GM19035 (cell line): Measurements from ENCODE around the gene PRKCD.
"Not testable (repeated sequence)": the region's sequence is repeated elsewhere in the genome, so short reads cannot be mapped to it uniquely, and the experiment has no call there.

ENCODE experiments used
- ATAC-seq: cut with Tn5 transposase; IDR thresholded peaks from one replicate; pipeline ENCODE4 v1.9.1; 2021; ENCODE audit not compliant: unreplicated experiment

PRKCD gene

DNA sequence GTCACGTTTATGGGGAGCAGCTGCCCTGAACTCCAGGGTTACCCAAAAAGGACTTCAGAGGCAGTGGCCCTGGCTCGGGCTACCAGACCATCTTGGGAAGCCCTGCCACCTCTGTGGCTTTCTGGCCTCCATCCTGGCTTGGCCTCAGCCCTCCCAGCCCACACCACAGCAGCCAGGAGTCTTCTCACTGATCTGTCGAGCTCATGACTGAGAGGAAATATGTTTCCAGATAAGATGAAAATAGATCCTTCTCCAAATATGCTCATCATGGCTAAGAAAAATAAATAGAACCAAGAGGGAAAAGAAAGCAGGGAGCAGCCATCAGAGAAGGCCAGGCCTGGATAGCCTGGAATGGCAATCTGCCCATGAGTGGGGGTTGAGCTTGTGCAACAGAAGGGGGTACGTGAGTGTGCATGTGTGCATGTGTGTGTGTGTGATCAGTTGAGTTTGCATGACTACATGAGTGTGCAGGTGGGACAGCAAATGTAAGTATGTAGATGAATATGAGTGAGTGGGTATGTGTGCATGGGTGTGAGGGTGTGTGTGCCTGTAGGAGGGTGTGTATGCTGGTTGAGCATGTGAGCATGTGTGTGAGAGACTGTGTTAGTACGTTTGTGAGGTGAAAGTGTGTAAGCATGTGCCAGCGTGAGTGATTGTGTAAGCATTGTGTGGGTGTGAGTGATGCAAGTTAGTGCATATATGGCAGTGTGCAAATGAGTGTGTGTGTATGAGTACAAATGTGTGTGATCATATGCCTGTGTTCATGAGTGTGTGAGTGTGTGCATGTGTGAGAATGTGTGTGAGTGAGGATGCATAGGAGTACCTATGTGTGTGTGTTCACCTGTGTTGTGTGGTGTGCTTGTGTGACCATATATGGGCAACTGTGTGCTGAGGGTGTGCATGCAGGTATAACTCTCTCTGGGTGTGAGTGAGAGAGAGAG lies 20.8 kb upstream of the PRKCD start:
- ATAC-seq: no peak

DNA sequence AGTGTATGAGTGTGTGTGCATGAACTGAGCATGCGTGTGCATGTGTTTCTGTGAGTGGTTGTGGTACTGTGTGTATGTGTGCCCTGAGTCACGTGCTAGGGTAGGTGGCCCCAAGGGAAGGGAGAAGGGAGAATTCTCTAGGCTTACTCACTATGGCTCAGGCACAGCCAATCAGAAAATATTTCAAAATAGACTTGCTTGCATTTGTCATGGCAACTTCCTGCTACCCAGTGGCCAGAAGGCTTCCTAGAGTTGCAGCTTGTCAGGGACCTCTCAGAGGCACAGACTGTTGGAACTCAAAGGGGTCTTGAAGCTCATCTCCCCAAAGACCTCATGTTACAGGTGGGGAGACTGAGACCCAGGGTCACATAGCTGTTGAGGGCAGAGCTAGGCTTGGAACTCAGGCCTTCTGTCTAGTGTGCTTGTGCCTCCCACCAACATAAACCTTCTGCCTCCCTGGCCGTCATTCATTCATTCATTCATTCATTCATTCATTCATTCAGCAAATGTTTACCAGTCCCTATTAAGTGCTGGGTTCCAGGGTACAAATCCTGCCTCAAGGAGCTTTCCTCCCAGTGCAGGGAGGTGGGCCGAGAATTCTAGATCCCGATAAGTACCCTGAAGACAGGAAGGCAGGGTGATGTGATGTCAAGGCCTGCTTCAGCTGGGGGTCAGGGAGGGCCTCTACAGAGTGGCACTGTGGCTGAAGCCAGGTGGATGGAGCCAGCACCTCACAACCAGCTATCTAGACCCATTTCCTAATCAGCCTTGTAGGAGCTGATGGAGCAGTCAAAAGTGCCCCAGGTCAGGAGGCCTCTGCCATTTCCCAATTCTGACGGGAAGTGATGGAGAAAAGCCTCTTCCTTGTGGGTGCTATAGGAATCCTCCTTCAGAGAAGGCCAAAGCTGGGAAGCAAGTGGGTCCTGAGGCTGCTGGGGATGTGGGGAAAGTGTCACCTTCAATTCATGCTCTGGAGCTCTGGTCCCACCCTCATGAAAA lies 19.9 kb upstream of the PRKCD start:
- ATAC-seq: no peak

DNA sequence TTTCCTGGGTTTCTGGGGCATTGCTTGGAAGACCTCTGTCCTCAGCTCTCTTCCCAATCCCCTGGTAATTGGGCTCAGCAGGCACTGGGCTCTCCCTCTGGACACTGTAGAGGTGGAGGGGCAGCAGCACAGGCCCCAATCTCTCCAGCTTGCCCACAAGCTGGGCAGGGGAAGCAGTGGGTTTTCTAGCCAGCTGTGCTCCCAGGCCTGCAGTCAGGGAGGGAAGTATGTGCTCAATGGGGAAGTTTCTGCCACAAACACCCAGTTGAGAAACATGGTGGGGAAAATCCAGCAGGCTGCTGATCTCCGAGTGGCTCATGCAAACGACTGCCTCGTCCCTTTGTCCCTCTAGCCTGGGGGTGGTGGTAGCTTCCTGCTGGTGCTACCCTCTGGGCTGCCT lies 18.0 kb upstream of the PRKCD start:
- ATAC-seq: no peak

DNA sequence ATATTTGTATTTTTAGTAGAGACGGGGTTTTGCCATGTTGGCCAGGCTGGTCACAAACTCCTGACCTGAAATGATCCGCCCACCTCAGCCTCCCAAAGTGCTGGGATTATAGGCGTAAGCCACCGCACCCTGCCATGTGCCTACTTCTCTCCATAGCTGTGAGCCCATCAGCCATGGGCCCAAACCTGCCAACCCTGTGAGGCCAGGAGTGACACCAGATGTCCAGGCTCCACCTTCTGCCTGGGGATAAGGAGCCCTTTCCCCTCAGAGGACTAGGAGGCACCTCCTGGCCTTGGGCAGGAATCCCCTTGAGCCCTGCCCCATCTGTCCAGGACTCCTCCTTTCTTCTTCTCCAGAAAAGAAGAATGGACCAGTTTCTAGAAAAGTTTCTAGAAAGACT lies 16.6 kb upstream of the PRKCD start:
- no peak for ATAC-seq

DNA sequence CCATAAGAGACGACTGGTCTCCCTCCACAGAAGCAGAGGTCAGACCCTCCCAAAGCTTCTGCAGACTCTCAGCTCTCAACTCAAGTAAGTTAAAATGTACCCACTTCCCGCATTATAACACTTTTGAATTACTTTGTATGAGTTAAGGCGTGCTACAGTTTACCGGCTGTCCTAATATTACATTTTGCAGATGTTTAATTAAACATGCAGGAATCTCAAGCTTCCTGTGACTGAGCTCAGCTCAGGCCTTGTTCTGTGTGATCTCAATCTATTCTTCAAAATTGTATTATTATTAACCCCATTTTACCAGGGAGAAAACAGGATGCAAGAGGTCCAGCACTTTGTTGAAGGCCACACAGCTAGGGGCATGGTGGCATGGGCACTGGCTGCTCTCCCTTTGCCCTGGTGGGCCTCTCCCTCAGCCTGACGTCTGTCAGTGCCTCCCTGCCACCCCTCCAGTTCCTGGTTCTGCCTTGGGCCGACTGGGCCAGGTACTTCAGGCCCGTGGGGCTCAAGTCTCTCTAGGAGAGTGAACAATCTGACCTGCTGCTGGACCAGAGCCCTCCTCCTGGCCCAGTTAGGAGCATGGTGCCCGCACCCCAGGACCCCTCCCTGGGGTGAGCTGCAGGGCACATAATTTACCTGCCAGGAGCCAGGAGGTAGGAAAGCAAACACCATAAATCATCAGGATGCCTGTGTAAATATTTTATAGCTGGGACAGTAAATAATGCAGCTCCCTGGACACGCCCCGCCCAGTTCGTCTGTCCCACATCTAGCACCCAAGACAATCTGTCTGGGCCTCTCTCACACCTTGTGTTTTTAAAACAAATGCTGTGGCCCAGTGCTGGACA lies 15.9 kb upstream of the PRKCD start:
- ATAC-seq: no peak

DNA sequence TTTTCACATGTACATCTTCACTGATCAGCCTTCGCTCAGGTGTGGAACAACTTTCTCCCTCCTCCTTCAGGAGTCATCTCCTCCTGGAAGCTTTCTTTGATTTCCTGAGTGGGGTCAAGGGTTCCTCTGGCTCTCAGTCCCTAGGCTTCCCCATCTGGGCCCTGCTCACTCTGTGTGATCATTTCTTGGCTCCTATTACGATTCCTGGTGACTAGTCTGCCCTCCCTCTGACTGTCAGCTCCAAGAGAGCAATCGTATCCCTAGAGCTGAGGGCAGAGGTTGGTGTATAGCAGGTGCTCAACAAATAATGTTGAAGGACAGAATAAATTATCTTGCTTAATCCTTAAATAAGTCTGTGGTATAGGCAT lies 15.3 kb upstream of the PRKCD start:
- ATAC-seq: no peak

DNA sequence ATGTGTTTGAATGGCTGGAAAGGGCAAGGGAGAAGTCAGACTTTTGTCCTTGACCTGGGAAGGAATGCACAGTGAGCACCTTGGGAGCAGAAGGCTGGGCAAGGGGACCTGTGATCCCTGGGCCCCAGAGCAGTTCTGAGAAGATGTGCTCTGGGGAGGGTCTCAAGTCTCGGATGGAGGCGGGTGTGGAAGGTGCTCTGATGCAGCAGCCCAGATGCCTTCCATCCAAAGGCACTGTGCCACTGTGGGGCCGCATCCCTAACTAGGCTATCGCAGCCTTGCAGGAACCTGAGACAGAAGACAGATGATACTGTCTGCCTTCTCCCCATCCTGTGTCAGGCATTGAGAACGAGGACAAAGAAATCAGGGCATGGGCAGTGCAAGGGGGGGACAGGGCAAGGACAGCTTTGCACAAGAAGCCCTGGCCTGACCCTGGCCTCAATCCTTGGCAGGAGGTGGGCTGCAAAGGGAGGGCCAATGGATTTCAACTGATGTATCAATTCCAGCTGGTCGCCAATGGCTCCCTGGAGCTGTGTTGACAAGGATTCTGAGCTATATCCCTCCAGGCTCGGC lies 14.6 kb upstream of the PRKCD start:
- ATAC-seq: no peak

DNA sequence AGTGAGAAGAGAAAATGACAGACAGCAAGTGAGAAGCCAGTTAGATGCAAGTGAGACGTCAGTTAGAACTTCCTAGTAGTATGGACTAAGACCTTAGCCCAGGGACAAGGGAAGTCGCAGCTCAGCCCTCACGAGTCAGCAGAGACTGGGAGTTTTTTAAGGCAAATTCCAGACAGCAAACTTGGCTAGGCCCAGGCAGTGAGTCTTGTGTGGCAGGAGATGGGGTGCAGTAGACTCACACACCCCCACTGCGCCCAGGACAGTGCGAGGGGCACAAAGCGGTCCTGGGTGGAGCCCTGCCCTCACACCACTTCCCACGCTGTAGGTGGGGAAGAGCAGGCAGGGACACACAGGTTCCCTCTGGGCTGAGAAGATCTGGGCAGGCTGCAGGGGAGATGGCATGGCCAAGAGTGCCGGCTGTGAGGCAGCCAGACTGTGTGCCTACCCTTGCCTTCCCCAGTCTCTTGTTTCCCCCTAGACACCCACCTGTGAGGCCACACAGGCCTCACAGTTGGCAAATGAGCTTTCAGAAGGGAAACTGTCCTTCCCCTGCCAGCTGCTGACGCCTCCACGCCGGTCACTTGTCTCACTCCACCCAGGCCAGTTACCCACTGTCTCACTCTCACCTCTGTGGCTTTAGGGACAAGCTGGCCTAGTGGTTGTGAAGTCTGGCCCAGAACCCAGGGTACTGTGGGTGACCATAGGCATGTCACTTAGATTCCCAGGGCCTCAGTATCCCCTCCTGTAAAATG lies 13.7 kb upstream of the PRKCD start:
- no peak for ATAC-seq

DNA sequence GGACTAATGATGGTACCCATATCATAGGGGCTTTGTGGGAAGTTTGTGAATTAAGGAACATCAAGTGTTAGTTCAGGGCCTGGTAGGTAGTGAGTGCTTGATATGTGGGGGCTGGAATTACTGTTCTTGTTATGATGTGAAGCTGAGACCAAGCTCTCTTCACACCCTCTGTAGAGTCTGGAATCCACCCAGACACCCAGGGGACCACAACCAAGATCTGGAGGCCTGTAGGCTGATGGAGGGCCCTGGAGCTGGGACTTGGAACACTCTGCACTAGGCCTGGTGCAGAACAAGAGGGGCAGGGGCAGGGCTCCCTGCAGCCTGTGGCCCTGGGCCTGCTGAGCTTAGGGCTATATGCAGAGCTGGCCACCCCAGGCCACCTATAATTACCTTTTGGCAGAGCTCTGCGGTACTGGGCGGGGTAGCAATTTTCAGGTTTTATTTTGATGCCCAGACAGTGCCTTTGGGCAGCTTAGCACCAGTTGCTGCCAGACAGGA lies 13.1 kb upstream of the PRKCD start:
- ATAC-seq: no peak

DNA sequence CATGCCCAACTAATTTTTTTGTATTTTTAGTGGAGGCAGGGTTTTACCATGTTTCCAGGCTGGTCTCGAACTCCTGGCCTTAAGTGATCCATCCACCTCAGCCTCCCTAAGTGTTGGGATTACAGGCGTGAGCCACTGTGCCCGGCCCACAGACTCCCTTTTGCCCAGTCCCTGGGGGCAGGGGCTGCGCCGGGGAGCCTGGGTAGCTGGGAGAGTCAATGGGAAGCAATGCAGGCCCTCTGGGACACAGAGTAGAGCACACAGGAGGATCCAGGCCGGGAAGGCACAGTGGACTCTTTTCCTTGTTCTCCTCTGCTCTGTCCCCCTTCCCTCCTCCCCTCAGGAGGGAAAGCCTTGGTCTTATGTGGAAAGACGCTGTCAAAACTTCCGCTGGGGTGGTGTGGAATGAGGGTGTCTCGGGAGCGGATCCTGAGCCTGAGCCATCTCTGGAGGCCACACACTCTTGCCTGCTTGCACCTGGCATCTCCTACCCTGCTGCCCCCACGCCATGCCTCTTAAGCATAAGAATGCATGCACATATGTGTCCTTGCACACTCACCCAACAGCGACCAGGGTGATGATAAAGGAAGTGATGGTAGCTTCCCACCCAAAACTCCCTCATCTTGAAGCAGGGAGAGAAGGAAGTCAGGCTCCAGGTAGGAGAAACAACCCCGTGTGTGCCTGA lies 11.9 kb upstream of the PRKCD start:
- ATAC-seq: no peak

DNA sequence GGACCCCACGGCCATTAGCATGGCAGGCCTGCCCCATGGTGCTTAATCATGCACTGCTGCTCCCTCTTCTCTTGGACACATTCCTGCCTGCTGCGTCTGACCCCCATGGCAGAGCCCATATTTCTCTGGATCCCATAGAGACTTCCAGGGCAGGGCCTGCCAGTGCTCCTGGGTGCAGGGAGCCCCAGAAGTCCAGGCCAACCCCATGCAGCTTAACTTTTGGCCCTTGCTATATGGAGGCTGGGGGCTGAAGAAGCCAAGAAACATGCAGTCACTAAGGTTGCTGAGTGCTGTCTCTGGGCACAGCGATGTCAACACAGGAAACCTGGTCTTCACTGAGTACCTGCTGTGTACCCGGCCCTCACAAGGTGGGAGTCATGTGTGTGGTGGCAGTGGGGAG lies 11.3 kb upstream of the PRKCD start:
- no peak for ATAC-seq

DNA sequence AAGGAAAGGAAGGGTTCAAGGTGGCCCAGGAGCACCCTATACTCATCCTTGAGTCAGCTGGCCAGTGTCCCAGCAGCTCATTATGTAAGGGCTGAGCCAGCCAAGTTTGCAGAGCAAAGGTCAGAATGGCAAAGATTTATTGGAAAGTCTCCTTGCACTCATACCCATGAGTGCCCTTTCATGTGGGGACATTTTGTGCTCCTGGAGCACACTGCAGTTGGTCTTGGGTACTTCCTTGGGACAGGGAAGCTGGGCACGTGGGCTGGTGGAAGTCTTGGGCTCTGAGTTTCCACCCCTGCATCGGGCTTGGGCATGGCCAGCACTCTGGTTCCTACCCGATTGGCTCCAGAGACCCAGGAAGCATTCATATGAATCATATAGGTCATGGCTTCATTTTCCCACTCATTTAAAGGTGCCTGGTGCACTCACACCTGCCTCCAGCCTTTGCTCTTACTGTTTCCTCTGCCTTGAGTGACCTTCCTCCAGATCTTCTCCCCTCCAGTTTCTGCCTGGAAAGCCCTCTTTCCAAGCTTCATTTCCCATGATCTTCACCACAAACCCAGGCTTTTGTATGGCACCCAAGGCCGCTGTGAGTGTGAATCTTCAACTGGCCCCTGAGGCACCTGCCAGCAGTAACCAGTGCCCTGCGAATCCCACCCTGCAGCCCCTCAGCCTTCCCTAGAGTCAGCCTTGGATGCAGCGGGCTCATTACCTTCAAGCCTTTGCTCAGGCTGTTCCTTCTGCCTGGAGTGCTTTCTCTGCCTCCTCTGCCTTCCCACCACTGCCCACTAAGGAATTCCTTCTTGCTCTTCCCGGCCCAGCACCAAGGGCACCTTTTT lies 10.5 kb upstream of the PRKCD start:
- no peak for ATAC-seq

DNA sequence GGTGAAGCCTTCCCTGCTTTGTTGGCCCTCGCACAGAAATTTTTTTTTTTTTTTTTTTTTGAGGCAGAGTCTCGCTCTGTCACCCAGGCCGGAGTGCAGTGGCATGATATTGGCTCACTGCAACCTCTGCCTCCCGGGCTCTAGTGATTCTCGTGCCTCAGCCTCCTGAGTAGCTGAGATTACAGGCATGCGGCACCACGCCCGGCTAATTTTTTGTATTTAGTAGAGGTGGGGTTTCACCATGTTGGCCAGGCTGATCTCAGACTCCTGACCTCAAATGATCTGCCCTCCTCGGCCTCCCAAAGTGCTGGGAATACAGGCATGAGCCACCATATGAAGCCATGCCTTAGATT lies 9.9 kb upstream of the PRKCD start:
- not testable (repeated sequence) for ATAC-seq

DNA sequence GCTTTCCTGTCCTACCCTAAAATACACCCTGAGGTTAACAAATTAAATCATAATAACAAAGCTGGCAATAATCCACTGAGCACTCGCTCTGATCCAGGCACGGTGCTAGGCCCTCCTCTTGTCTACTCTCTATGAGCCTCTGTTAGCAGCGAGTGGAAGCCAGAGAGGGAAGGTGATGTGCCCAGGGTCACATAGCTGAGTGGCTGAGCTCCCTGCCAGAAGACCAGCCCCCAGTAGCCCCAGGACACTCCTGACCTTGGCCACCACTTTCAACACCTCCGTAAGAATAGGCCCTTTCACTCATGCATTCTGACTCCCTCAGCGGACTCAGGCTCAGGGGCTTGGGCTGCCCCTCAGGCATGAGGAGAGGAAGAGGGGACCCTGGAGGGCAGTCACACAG lies 9.5 kb upstream of the PRKCD start:
- no peak for ATAC-seq

DNA sequence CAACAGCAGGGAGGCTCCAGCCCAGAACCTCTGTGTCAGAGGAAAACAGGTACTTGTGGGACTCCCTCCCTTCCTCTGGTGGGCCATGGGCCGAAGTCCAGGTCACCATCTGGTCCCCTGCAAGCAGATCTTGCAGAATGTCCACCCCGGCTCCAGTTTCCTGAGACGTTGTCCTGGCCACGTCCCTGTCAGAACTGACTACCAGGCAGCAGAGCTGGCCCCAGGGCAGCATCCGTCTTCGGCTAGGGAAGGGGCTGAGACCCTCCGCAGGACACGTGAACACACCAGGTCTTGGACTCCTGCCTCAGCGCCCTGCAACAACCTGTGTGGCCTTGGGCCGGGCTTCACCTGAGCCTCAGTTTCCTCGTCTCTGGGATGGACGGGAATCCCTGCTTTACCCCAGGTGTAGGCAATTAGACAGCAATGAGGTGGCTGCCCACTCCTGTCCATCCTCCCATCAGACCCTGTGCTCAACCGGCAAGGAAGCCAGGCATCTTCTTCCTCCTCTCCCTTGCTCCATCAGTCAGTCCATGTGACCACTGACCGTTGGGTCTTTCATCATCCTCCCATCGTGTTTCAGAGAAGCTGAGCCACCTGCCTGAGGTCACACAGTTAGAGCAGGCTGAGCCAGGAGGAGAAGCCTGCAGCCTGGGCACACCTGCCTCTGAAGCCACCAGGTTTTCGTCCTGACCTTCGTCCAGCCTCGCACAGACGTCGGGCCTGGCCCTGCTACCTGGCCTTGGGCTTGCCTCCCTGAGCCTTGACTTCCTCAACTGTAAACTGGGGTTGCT lies 8.9 kb upstream of the PRKCD start:
- ATAC-seq: no peak

DNA sequence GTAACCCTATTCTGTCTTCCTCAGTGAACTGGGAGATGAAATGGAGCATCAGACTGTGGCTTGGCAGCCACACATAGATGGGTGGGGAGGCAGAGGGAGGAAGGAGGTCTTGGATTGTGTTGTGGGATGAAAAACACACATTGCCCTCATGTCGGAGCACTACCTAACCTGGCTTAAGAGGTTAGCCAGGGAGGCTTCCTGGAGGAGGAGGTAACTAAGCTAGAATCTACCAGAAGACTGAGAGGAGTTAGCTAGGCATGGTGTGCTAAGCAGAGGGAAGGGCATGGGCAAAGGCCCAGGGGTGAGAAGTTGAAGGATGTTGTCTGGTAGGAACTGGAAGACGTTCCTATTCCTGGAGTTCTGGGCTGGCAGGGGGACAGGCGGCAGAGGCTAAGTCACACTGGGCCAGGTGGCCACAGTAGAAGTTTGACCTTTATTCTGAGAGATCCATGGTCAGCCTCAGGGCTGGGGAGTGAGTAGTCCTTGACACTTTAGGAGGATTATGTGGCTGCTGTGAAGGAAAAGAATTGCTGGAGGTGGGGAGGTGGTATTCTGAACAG lies 7.7 kb upstream of the PRKCD start:
- no peak for ATAC-seq

DNA sequence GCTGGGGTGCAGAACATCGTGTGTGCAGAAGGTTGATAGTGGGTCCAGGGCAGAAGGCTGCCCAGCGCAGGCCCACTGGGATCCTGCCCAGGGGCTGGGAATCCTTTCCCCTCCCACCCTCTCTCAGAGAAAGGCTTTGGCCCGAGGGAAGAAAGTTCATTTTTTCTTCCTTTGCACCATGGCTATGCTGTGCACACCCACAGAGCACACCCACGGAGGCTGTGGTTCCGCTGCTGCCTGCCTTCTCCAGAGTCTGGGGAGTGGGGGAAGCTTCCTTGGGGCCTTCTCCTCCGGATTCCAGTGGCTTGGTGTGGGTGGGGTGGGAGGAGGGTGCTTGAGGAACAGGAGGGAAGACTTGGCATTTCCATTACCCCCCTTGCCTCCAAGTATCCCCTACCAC lies 7.0 kb upstream of the PRKCD start:
- no peak for ATAC-seq
